HG02852 (cell line): ENCODE measurements around the gene FOSL1.

Source experiments
- ATAC-seq: cut with Tn5 transposase; IDR thresholded peaks from one replicate; pipeline ENCODE4 v1.9.1; 2021; ENCODE audit warnings: mild to moderate bottlenecking, moderate library complexity; ENCODE audit not compliant: unreplicated experiment

The FOSL1 gene

DNA sequence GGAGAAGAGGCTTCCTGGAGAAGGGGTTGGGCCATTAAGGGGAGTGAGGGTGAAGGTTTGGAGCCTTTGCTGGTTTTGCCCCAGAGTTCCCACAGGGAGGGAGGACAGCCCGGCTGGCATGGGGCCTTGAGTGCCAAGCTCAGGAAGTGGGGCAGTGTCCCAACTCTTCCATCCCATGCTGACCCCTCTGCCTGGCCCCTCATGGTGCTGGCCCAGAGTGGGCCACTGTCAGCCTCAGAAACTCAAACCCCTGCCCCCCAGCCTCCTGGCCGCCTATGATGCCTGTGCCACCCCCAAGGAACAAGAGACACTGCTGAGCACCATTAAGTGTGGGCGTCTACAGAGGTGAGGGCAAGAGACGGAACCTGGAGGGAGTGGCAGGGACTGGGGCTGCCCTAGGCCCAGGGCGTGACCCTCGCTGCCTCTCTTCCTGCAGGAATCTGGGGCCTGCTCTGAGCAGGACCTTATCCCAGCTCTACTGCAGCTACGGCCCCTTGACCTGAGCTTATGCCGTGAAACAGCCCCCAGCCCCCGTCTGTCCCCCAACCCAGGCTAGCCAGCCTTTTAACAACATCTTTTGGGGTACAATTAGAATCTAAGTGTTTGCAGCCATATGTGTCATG, 34.5 kb downstream of the FOSL1 start:
- ATAC-seq: no peak

DNA sequence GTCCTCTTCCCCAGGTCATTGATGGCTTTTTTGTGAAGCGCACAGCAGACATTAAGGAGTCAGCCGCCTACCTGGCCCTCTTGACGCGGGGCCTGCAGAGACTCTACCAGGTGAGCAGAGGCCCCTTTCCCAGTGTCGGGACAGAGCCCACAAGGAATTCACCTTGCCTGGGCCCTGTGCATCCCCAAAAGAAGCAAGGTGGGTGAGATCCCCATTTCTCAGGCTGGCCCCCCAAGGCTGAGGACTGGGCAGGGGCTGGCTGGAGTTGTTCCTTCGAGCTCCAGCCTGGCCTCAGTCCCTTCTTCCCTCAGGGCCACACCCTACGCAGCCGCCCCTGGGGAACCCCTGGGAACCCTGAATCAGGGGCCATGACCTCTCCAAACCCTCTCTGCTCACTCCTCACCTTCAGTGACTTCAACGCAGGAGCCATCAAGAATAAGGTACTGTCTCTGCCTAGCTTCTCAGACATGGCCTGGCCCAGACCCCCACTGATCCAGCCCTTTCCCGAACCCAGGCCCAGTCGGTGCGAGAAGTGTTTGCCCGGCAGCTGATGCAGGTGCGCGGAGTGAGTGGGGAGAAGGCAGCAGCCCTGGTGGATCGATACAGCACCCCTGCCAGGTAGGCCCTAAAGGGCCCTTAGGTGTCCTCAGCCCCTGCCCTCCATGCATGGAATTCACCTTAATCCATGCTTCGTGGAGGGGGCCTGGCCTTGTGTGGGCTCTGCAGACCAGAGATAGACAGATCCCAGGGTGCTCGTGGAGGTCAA, 35.3 kb downstream of the FOSL1 start:
- no peak for ATAC-seq

DNA sequence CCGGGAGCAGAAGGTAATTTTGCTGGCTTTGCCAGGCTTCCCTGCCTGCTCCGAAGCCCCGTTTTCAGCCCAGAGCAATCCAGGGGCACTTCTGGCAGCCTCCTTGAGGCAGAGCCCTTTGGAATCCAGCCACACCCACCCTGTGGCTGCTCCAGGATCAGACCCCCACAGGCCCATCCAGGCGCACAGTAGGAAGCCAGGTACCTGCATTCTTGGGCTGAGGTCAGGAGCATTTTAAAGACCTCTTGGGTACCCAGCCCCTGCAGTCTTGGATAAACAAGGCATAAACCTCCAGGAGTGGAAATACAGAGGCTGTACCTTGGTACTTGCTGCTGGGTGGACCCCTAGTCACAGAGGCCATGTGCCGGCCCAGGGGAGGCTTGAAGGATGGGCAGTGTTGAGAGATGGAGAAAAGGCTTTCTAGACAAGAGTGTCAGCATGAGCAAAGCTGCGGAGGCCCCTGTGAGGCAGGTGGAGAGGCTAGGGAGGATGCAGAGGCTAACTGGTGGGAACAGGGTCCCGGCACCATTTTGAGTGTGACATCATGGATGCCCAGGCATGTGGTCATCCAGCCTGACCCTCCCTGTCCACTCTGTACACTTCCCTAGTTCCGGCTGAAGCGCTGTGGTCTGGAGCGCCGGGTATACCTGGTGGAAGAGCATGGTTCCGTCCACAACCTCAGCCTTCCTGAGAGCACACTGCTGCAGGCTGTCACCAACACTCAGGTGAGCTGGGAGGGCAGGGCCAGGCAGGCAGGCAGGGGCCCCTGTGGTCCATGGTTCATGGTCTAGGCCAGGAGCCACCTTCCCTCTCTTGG, 36.1 kb downstream of the FOSL1 start:
- no peak for ATAC-seq

DNA sequence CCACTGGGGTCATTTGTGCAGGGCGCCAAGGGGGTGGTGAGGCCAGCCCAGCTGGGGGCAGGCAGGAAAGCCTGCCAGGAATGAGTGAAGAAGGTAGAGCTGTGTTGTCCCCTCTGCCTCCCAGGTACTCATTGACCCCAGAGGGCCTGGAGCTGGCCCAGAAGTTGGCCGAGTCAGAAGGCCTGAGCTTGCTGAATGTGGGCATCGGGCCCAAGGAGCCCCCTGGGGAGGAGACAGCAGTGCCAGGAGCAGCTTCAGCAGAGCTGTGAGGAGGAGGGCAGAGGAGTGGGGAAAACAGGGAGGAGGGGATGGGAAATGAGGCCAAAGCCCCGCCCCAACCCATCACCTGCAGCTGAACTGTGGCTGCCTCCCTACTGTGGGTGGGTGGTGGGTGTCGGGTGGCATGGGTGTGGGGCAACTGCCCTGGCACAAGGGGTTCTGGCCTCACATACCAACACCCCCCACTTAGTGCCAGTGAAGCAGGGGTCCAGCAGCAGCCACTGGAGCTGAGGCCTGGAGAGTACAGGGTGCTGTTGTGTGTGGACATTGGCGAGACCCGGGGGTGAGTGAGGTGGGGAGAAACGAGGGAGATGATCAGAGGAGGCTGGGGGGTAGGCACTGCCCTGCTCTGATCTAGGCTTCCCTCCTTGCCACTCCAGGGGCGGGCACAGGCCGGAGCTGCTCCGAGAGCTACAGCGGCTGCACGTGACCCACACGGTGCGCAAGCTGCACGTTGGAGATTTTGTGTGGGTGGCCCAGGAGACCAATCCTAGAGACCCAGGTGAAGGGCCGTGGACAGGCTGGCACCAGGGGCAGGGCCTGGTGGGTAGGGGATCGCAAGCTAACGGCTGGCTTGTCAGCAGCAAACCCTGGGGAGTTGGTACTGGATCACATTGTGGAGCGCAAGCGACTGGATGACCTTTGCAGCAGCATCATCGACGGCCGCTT, 37.0 kb downstream of the FOSL1 start:
- ATAC-seq: no peak

DNA sequence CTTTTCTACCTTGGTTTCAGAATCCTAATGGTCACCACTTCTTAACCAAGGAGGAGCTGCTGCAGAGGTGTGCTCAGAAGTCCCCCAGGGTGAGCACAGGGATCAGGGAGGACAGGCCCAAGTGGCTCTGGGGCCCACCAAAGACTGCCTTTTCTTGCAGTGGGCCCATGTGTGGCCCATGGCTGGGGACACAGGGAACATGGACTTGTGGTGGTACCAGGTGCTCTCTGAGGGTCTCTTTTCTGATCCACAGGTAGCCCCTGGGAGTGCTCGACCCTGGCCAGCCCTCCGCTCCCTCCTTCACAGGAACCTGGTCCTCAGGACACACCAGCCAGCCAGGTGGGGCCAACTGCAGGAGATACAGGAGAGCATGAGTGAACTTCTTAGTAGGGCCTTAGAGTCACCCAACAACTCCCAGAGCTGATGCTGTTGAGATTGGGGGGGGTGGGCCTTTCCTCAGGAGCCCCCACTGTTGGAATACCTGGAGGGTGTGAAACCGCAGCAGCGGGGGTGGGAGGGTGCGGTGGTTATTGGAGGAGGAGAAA, 37.9 kb downstream of the FOSL1 start:
- no peak for ATAC-seq

DNA sequence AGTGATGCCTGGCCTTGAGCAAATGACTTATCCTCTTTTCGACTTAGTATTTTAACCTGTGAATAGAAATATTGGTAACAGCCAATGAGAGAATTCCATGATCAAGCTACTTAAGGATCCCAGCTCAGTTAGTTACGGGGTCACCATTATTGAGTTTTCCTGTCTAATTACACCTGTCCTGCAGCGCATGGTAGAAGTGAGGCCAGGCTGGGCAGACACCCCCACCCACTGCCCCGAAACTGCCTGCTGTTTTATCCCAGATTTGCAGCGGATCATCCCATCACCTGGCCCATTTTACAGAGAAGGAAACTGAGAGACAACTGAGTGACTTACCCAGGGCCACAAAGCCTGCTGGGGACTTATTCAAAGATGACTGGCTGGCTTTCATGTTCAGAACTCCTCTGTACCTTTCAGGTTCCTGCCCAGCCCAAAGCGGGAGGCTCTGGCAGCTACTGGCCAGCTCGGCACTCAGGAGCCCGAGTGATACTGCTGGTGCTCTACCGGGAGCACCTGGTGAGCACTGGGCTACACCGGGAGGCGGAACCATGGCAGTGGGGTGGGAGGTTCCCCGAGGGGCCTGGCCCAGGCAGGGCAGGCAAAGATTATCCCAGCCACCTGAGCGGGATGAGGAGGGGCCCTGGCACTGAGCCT, 38.5 kb downstream of the FOSL1 start:
- ATAC-seq: no peak

DNA sequence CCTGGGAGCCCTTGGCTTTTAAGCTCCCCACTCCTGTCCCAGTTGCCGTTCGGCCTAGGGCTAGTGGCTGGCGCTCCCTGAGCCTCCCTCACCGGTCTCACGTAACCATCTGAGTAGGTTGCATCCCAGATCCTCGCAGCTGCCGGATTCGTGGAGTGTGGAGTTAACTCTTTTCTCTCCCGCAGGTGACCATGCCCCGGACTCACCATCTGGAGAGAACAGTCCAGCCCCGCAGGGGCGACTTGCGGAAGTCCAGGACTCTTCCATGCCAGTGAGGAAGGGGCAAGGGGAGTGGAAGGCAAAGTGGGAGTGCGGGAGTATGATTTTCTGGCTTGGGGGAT, 39.1 kb downstream of the FOSL1 start:
- ATAC-seq: no peak

DNA sequence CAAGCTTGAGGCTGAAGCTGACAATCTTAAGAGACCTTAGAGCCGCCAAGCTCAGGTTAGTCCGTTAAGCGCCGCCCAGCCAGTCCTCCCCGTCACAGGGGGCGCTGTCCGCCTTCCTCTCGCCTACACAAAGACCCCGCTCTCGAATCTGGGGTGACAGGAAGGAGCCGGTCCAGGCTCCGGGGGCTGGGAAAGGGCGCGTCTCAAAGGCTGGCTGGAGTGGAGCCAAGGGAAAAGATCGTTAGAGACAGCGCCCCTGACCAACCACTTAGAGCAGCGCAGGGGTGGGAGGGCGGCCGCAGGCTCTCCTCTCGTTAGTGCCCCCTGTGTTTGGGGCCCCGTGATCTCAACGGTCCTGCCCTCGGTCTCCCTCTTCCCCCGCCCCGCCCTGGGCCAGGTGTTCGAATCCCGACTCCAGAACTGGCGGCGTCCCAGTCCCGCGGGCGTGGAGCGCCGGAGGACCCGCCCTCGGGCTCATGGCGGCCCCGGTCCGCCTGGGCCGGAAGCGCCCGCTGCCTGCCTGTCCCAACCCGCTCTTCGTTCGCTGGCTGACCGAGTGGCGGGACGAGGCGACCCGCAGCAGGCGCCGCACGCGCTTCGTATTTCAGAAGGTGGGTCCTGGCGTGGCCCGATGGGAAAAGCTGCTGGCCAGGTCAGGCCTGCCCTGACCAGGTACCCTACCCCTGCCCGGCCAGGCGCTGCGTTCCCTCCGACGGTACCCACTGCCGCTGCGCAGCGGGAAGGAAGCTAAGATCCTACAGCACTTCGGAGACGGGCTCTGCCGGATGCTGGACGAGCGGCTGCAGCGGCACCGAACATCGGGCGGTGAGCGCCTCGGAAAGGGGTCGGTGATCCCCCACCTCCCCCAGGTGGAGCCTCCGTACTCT, 39.7 kb downstream of the FOSL1 start, which contains the start of gene MUS81:
TSS of gene MUS81 (plus strand) at position 156 of the 887 bp plus-strand sequence. CDS start at position 477, 321 bp downstream.
- ATAC-seq: peak; percentile 27

DNA sequence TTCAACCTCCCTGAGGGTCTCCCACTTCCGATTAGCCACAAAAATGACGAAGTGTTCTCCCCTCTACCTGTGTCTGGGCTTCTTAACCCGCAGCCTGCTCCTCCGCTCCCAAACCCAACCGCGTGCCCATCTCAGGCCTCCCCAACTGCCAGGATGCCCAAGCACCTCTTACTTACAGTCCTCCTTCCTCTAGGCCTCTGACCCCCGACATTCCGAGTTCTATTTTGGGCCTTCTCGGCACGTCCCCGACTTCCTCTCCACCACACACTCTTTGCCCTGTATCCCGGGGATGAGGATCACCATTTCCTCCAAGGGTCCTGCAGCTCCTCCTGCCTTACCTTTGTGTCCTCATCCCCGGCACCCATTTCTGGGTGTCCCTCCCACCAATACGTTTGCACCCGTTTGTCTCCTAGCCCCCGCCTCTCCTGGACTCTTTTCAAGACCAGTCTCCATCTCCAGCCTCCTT, 40.3 kb downstream of the FOSL1 start:
- ATAC-seq: no peak

DNA sequence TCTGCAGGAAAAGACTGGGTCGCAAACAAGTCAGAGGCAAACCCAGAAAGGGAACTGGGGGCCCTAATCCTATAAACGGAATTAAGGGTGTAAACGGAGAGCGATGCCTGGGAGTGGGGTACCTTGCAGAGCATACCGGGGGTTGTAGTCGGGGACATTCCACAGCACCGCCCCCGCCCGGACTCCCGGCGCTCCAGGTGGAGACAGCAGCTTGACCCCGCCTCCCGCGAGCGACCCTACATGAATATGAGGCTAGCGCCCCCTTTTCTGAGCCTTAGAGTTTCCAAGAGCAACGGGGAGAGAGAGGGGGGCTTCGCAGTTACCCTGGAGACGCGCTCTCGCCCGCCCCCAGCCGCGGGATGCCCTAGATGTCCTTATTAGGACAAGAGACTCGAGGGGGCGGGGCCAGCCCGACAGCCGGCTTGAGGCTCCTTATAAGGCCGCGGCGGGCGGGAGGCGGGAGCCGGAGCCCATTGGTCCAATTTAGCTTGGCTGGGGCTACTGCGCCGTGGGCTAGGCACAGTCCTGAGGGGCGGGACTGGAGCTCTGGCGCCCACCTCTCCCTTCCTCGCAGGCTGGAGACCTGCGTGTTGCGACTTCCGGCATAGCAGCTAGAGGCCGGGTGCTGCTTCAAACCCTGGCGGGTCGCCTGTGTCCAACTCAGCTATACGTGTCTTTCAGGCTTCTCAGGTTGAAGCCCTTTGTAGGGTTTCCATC, 40.9 kb downstream of the FOSL1 start:
- ATAC-seq: peak; percentile 47

DNA sequence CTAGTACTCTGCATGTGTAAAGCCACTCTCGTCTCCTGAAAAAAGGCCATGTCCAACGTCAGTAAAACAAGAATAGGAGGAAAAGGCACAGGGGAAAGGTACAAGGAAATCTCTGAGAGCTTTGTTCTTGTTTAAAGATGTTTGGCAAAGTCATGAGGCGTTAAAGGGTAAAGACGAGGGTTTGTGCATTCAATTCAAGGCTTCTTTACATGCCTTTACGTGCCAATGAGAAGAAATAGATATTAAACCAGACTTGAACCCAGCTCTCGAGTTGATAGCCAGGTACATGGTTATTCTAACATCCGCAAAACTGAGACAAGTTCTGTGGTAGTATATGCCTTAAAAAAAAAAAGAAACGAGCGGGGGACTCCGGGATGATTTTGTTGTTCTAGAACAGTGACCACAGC, 41.5 kb downstream of the FOSL1 start:
- no peak for ATAC-seq

DNA sequence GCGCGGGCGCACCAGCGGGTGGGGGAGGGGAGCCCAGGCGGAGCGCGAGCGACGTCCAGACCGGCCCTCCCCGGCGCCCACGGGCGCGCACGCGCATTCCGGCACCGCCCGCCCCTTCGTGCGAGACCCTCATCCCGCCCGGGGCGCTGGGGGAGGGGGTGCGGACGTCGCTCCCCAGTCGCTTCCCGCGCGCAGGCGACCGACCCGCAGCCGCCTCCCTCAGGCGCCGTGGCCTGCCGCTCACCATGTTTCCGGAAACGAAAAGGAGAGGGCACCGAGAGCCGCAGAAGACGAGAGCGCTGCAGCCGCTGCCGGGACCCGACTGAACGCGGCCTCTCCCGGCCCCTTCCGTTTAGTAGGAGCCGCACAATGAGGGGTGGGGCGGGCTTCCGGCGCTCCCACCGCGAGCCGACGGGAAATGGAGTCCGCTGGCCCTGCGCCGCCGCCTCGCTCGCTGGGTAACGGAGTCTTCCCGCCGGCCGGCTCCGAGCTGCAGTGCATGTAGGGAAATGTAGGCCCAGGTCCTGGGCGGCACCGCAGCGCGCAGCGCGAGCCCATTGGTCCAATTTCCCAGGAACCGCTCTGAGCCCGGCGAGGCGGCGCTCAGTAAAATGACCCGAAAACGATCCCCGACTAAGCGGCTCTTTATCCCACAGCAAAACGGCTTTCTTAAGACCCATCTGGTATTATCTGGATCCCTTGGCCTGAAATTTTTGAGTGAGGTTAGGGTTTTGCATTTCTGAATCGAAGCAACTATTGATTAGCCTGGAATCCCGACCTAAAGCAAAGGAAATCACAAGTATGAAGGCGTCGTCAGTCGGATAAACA, 42.1 kb downstream of the FOSL1 start, which contains the start of gene CFL1:
TSS of gene CFL1 (minus strand) at position 328 of the 828 bp plus-strand sequence. CDS start at position 247, 81 bp downstream.
- peak; percentile 46 for ATAC-seq

DNA sequence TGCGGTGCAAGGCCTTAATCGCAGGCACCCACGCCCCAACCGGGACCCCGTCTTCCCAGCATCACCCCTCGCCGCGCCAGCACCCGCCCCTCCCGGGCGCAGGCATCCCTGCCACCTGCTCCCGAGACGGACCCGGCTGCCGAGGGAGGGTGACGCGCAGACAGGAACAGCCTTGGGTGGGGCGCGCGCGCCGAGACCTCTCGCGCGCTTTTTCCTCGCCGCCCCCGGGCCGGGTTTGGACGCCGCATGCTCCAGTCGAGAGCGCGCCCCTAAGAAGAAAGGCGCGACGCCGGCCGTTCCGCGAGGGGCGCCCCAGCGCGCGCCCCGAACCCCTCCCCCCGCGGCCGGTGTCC, 42.7 kb downstream of the FOSL1 start:
- peak; percentile 0 for ATAC-seq

DNA sequence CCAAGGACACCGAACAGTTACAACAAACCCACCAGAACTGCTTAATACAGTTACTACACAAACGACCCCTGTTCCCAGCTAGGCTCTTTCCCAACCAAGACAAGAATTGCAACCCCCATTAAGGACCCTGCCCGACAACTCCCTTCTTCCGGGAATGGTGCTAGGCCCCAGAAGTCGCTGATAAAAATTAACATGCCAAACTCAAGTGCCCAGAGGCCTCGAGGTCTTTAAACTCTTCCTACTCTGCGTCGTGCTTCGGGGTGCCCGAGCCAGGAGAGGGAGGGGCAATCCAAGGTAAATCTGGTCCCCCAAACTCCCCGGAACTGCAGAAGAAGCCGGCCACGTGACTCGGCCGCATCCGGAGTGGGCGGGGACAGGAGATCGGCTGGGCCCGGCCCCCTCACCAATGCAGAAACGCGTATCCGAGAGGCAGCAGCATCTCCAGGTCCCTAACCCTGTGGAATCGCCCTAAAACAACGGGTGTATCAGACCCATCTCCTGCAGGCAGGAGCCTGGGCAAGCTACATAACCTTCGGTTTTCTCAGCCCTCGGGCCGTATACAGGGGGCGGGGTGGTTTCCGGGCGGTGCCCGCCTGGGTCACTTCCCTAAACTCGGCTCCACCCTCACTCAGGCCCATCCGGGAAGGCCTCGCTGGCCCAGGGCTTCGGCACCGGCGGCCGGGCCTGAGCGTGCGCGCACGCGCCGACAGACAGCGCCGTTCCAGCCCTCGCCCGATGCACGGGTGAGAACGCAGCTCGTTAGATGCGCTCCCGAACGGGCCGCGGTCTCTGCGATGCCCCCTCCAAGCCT, 43.3 kb downstream of the FOSL1 start:
- ATAC-seq: peak; percentile 24

DNA sequence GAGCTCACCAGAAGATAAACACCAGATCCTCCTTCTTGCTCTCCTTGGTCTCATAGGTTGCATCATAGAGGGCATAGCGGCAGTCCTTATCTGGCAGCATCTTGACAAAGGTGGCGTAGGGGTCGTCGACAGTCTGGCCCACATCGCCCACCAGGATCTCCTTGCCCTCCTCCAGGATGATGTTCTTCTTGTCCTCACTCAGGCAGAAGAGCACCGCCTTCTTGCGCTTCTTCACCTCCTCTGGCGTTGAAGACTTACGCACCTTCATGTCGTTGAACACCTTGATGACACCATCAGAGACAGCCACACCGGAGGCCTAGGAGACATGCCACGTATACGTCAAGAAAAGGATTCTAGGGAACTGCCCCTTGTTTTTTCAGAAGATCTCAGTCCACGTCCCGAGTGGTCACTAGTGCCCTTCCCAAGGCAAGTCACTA, 44.2 kb downstream of the FOSL1 start:
- ATAC-seq: no peak
